Gastroesophageal sphincter (tissue), 3 donors: ENCODE data around the gene OR14A16.

ENCODE experiments used
- EP300 ChIP-seq: sonication (generic); formaldehyde crosslinking; IDR thresholded peaks from one replicate; pipeline ENCODE4 v1.6.1; 2017; ENCODE audit warnings: antibody characterized with exemption, mild to moderate bottlenecking
- TF ChIP-seq, protein P1 (sequence below), 4 experiments: fragments of 200-600 bp in 2 of 4; fragments of 450-650 bp in 2 of 4; sonication (generic) in 1 of 4; IDR thresholded peaks; one replicate each; pipeline ENCODE4 v1.5.1; 2017 to 2019; ENCODE audit warnings: antibody characterized with exemption in 4 of 4, mild to moderate bottlenecking in 2 of 4, moderate library complexity in 2 of 4

DNA sequence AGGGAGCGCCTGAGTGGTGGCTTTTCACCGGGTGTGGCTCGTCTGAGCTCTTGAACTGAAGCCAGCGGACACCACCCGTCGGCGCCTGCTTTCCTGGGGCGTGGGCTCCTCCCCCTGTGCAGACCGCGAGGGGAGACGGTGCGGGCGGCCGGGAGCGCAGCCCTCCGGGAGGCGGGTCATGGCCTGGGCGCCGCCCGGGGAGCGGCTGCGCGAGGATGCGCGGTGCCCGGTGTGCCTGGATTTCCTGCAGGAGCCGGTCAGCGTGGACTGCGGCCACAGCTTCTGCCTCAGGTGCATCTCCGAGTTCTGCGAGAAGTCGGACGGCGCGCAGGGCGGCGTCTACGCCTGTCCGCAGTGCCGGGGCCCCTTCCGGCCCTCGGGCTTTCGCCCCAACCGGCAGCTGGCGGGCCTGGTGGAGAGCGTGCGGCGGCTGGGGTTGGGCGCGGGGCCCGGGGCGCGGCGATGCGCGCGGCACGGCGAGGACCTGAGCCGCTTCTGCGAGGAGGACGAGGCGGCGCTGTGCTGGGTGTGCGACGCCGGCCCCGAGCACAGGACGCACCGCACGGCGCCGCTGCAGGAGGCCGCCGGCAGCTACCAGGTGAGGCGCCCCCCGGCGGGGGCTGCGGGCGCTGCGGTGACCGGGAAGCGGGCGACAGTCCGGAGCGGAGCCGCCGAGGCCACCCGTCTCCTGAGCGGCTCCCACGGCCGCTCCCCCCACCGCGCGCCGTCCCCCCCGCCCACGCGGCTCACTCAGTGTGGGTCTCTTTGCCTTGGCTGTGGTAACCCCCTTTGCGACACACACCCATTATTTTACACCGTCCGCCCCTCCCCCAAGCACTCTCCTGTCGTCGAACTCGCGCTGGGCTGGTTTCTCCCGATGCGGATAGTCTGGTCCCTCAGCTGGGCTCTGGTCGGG is 33.4 kb upstream of the OR14A16 start, which contains the start of gene TRIM58:
- no peak for TF ChIP-seq EP300
- TF ChIP-seq, protein P1, sequence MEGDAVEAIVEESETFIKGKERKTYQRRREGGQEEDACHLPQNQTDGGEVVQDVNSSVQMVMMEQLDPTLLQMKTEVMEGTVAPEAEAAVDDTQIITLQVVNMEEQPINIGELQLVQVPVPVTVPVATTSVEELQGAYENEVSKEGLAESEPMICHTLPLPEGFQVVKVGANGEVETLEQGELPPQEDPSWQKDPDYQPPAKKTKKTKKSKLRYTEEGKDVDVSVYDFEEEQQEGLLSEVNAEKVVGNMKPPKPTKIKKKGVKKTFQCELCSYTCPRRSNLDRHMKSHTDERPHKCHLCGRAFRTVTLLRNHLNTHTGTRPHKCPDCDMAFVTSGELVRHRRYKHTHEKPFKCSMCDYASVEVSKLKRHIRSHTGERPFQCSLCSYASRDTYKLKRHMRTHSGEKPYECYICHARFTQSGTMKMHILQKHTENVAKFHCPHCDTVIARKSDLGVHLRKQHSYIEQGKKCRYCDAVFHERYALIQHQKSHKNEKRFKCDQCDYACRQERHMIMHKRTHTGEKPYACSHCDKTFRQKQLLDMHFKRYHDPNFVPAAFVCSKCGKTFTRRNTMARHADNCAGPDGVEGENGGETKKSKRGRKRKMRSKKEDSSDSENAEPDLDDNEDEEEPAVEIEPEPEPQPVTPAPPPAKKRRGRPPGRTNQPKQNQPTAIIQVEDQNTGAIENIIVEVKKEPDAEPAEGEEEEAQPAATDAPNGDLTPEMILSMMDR (IDR thresholded peaks at IDR 0.05): no peak
